WERI-Rb-1 (cell line): ENCODE data around the gene EME1.

ENCODE experiments used
- DNase-seq: peaks from one replicate; pipeline ENCODE4 v3.0.0-alpha.2; 2020
- H3K27ac ChIP-seq: fragments of 250-450 bp; sonication (Bioruptor Pico); 2 replicates; pipeline ENCODE4 v1.5.1; 2020; ENCODE audit warnings: mild to moderate bottlenecking, moderate library complexity
- H3K27me3 ChIP-seq: fragments of 250-450 bp; sonication (Bioruptor Pico); 2 replicates; pipeline ENCODE4 v1.5.1; 2021; ENCODE audit warnings: mild to moderate bottlenecking, low read depth, moderate library complexity; ENCODE audit not compliant: insufficient read depth, severe bottlenecking
- H3K36me3 ChIP-seq: fragments of 250-450 bp; sonication (Bioruptor Pico); 2 replicates; pipeline ENCODE4 v1.5.1; 2020; ENCODE audit warnings: mild to moderate bottlenecking, moderate library complexity
- H3K4me3 ChIP-seq: 2 replicates; pipeline ENCODE4 v1.5.1; 2011; ENCODE audit warnings: low read depth, mild to moderate bottlenecking, control low read depth, low read length
- H3K9me3 ChIP-seq: fragments of 250-450 bp; sonication (Bioruptor Pico); 2 replicates; pipeline ENCODE4 v1.5.1; 2021; ENCODE audit warnings: mild to moderate bottlenecking, moderate library complexity; ENCODE audit not compliant: severe bottlenecking
- CTCF ChIP-seq: IDR thresholded peaks from 2 replicates; pipeline ENCODE4 v1.5.1; 2011; ENCODE audit warnings: low read depth, mild to moderate bottlenecking, control low read depth, inconsistent platforms, low read length

Gene EME1

GRCh38 chr17:50338645-50339044, 34.4 kb upstream of the EME1 start:
- TF ChIP-seq CTCF = no peak
- no peaks in the 10 kb centered on the region for H3K27me3 ChIP-seq
- H3K4me3 ChIP-seq = no peak overlapping the region
- H3K9me3 ChIP-seq = peaks cover 15% of the 10 kb centered on the region
- DNase-seq = no peak
- H3K27ac ChIP-seq = no peak overlapping the region
- H3K36me3 ChIP-seq = no peaks in the 10 kb centered on the region

GRCh38 chr17:50339381-50339780, 33.6 kb upstream of the EME1 start:
- Histone ChIP-seq H3K27ac (no peak overlapping the region), H3K9me3 (peaks cover 15% of the 10 kb centered on the region), H3K27me3 (no peaks in the 10 kb centered on the region), H3K4me3 (no peak overlapping the region), H3K36me3 (no peaks in the 10 kb centered on the region)
- TF ChIP-seq CTCF = no peak
- no peak for DNase-seq

- no peak for DNase-seq
- no peaks in the 10 kb centered on the region for H3K27me3 ChIP-seq
- no peak for TF ChIP-seq CTCF
- H3K4me3 ChIP-seq = no peak overlapping the region
- peaks cover 3% of the 10 kb centered on the region; the same call in 1 of the 2 replicates for H3K36me3 ChIP-seq
- peaks cover 2% of the 10 kb centered on the region for H3K9me3 ChIP-seq
- H3K27ac ChIP-seq = no peak overlapping the region
These were observed 28.2 kb upstream of the EME1 start for GRCh38 chr17:50344731-50345365.

GRCh38 chr17:50345432-50346312, 27.4 kb upstream of the EME1 start, which contains the start of gene XYLT2:
XYLT2 (plus strand) TSS chr17:50346126; CDS start chr17:50346141, 15 bp downstream.
- Histone ChIP-seq H3K9me3 (peaks cover 2% of the 10 kb centered on the region), H3K36me3 (peaks cover 3% of the 10 kb centered on the region; the same call in 1 of the 2 replicates), H3K4me3 (peak within 1 kb of the TSS; percentile 84), H3K27ac (peak within 1 kb of the TSS; percentile 80), H3K27me3 (no peaks in the 10 kb centered on the region)
- DNase-seq = peak; percentile 90
- no peak for TF ChIP-seq CTCF

- TF ChIP-seq CTCF = no peak
- peak overlapping the region; percentile 84 for H3K4me3 ChIP-seq
- DNase-seq = peak; percentile 48
- peaks cover 2% of the 10 kb centered on the region for H3K9me3 ChIP-seq
- H3K27me3 ChIP-seq = no peaks in the 10 kb centered on the region
- peak overlapping the region; percentile 80 for H3K27ac ChIP-seq
- peaks cover 3% of the 10 kb centered on the region; the same call in 1 of the 2 replicates for H3K36me3 ChIP-seq
These were observed 26.5 kb upstream of the EME1 start for GRCh38 chr17:50346313-50347116.
